NCI-H748 treated with DMSO at 0.1 percent for 48 hours (cell line): ENCODE results near the gene C1orf115.
"Not testable (repeated sequence)": the region's sequence is repeated elsewhere in the genome, so short reads cannot be mapped to it uniquely, and the experiment has no call there.

Experiments used
- DNase-seq: peaks from one replicate; lab custom pipeline; 2025; lab: John Stamatoyannopoulos, UW

The C1orf115 gene

GRCh38 chr1:220694866-220695382, 4.8 kb downstream of the C1orf115 start:
- DNase-seq: no peak

DNA sequence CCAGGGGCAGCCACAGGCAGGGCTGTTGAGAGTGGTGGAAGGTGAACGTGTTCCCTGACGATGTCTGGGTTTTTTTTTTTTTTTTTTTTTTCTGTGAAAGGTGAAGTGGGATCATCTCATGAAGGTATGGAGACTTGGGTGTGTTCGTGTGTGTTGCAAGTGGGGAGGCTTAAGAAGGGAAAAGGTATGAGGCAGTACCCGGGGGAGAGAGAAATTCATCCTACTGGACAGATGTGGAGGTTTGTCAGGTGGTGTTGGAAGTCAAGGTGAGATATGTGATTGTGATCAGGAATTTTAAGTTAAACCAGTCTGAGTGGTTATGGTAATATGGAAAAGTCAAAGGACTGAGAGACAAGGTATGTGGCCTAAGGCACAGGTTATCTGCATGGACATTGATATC, 5.3 kb downstream of the C1orf115 start:
- no peak for DNase-seq

DNA sequence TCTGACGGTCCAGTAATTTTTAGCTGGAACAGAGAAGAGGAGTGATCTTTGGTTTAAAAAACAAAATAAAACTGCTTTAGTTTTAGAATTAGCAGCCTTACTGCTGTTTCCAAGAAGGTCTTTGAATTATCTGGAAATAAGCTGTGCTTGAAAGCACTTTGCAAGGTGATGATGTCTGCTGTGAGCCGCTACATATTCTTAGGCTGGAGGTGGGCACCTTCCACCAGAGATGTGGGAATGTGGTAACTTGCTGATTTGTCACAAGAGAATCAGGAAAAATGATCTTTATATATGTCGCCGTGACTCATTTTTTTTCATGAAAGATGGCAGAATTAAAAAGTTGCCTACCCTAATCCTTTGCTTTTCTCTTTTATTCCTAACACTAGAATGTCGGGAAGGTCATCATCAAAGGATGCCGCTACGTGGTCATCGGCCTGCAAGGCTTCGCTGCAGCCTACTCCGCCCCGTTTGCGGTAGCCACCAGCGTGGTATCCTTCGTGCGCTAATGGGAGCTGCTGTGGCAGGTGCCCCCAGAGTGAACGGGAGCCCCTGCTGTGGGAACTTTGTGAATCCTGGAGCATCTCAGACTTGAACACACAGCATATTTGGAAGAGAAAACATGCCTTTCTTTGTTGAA, 6.2 kb downstream of the C1orf115 start:
- DNase-seq: no peak

DNA sequence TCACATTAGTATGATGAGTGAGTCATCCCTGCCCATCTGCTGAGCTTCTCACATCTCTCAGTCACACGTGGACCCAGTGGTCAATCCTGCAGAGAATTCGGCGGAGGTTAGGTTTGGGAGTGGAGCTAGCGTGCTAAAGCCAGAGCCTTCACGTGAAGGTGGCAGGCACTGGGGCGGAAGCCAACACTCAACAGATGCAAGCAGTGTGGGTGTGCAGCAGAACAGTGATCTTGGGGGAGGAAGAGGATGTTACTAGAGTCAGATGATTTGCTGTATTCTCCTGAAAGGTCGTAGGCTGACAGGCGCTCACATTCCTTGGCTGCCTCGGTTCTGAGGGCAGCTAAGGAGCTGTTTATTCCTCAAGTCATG, 6.7 kb downstream of the C1orf115 start:
- DNase-seq: no peak

DNA sequence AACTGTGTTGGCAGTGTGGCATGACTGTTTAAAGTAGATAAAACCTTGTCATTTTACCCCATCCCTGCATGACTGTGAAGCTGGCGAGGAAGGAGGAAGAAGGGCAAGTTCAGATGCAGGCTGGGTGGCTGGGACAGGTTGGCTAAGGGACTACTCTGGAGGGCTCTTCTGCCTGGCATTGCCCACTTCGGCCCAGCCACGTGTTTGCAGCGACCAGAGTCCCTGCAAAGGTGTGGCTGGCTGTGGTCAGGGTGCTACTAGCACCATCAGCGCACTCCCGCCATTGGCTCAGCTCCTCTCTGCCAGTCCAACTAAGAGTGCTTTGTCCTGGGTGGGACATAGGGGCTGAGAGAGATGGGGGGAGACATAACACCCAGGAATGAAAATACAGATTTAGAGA, 7.2 kb downstream of the C1orf115 start:
- no peak for DNase-seq

DNA sequence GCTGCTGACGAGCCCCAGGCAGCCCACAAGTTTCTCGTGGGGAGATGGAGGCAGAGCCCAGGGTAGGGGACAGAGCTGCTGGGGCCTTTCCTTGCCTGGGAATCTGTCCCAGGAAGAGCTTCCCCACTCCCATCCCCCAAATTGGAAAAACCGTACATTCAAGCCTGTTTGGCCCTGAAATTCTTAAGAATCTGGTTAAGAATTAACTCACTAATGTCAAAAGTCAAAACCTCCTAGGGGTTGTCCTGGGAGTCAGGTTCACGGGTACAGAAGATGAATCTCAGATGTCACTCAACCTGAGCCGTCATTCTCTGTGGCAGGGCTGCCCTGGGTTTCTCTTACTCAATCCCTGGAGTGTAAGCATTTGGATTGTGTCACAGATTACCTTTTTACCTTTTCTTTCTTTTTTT, 8.4 kb downstream of the C1orf115 start:
- no peak for DNase-seq

DNA sequence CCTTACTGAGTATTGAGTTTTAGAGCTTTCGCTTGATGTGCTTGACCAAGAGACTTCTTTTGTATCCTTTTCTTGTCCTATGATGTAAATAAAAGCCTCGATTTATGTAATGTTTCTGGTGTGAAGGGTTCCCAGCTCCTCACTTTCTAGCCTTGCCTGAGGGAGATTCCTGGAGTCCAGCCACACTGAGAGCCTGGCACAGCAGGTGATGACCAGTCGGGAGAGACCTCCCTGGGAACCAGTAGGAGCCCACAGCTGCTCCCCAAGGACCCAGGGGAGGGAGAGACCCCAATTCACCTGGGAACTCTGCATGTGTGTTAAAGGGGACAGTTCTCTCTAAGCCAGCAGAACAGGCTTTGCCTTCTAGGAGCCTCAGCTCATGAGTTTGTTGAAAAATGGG, 8.9 kb downstream of the C1orf115 start:
- no peak for DNase-seq

DNA sequence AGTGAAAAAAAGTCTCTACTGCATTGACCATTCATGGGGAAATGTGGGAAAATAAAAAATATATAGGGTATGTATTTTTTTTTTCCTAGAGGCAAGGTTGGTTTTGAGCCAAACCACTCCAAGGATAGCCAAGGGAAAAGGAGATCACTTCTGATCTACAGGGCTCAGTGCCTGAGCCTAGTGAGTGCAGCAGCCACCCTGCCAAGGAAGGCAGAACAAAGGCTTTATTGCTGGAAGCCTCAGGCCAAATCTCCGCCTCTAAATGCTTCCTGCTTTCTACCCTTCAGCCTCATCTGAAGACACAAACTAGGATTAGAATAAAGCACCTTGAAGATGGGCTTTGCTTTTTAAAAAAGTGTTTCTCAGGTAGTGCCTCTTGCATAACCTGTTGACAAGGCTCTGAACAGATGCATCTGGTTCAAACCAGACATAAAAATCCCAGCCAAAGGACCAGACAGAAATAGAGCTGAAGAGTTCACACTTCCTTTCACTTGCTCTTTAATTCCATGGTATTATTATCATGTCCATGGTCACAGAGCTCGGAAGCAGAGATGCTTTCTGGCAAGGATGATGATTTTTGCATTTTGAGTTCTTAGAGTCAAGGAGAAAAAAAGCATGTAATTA, 10.5 kb downstream of the C1orf115 start:
- DNase-seq: no peak

DNA sequence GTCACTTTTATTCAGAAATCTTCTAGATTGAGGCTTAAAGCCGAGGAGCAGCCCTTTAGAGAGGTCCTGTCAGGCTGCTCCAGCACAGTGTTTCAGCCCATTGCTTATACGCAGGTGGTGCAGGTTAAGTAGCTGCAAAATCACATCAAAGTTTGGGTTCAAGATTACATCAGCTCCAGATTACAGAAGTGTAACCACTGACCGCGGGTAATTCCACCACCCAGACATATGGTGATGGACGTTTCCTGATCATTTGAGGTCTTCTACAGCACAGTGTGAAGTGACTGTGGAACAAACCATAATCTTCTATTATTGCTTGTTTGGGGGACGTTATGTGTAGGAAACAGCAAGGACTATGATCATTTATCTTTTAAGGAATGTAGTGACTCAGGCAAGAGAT, 11.8 kb downstream of the C1orf115 start:
- DNase-seq: no peak

DNA sequence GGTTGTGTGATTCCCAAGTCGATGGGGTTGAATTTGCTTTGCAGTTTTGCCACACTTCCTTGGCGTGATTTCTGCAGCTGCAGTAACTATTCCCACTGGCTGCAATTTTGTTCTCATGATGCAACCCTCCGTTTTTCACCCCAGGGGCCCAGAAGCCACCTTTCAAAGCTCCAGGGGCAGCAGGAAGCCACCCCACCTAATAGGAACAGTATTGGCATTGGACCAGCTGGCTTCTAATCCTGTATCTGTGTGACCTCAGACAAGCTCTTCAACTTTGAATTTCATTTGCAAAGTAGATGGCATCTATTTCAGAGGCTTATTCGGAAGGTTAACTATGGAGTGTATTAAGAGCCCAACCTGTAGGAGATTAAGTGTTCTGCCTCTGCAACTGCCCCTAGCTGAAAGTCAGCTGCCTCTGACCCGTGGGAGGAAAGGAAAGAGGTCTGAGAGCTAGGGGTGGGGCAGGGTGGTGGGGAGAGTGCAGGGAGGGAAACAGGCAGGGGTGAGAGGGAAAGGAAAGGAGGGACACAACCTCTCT, 12.6 kb downstream of the C1orf115 start:
- DNase-seq: no peak

GRCh38 chr1:220703305-220703704, 13.1 kb downstream of the C1orf115 start:
- no peak for DNase-seq

DNA sequence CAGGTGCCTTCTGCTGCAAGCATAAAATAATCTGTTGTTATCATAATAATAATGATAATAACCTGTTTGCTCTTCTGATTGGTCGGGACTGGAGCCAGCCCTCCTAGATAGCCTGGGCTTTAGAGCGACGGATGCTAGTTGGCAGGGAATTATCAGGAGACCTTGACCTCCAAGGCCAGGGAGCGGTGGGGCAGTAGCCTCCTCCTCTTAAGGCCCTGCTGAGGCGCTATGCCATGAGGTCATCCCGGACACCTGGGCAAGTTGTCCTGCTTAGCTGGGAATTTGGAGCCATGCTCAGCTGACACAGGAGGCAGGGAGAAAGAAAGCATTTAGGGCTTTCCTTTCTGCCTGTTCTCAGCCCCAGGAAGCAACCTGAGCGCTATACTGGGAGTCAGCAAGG, 15.6 kb downstream of the C1orf115 start:
- no peak for DNase-seq

- DNase-seq: no peak
Measured at GRCh38 chr1:220706480-220706879, 16.3 kb downstream of the C1orf115 start.

DNA sequence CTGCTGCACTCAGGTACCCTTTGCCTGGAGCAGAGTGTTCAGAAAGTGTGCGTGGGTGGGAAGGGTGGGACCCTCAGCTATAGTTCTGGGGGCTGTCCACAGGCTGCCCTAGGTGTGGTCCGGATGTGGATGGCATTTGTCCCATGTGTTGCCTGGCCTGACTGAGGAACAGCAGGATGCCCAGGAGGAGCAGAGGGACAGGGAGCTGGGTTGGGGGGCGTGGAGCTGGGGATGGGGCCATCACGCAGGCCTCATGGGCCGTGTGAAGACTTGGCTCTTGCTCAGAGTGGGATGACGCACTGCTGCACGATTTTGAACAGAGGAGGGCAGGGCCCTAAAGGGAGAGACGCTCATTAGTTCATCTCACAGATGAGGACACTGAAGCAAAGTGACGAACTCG, 17.0 kb downstream of the C1orf115 start:
- DNase-seq: no peak

DNA sequence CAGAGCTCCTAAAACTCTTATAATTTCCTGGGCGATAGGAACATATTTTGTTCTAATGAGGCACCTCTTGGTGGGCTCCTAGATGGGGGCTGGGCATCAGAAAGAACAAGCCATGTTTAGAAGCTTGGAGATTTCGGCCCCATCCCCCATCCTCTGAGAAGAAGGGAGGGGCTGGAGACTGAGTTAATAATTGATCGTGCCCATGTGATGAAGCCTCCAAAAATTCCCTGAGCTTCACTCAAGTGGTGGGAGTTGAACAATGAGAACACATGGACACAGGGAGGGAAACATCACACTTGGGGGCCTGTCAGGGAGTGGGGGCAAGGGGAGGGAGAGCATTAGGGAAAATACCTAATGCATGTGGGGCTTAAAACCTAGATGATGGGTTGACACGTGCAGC, 18.1 kb downstream of the C1orf115 start:
- no peak for DNase-seq

GRCh38 chr1:220708936-220709801, 19.0 kb downstream of the C1orf115 start:
- DNase-seq: no peak

DNA sequence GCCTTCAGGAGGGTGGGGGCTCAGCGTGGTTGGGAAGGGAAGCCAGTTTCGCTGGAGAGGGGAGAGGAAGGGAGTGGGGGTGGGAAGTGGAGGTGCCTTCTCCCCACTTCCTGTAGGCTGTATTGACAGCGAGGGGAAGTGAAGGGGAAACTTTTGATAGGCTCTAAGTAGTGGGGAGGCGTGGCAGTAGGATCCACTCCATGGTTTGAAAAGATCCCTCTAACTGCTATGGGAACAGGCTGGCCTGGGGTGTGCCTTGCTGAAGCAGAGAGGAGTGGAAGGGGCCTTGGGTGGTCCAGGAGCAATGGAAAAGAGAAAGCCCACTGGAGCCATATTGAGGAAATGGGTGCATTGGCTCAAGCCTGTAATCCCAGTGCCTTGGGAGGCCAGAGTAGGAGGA, 20.2 kb downstream of the C1orf115 start:
- DNase-seq: no peak

- DNase-seq: no peak
Measured at GRCh38 chr1:220711056-220711809, 21.1 kb downstream of the C1orf115 start.

DNA sequence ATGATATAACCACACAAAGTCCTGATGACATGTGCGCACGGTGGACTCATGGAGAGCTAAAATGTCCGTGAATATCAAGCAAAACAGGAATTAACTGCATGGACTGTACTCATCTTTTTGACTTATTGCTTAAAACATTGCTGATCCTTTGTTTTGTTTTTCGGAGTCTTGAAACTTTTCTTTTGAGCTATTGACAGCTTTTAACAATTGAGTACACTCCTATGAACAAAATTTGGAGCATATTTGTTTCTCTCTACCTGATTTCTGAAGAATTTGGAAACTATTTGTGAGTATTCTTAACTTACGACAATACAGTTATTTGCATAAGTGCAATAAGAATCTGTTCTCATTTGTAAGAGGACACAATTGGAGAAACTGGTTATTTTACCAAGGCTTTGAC, 25.8 kb downstream of the C1orf115 start:
- not testable (repeated sequence) for DNase-seq

GRCh38 chr1:220717800-220718640, 27.9 kb downstream of the C1orf115 start:
- DNase-seq: no peak

DNA sequence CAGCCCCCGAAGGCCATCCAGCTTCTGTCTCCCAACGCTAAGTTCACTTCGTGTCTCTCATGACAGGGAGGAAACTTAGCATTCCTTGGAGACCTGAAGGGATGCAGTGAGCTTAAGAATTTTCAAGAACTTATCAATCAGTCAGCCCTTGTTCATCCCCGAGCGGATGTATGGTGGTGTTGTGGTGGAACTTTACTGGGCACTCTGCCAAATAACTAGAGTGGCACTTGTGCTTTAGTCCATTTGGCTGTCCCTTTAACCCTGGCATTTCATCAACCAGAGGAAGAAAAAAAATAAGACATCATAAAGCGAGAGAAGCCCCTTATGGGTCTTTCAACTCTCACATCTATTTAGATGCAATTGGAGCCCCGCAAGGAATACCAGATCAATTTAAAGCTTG, 31.1 kb downstream of the C1orf115 start:
- DNase-seq: not testable (repeated sequence)
